Endothelial cell of umbilical vein (primary cell): ENCODE data around the gene CEP70.

Experiments
- EZH2 ChIP-seq: IDR thresholded peaks from 2 replicates; pipeline ENCODE4 v1.6.1; 2012; ENCODE audit warnings: borderline replicate concordance, low read depth, mild to moderate bottlenecking, moderate library complexity, low read length, inconsistent platforms; ENCODE audit not compliant: severe bottlenecking
- FOS ChIP-seq: IDR thresholded peaks from 2 replicates; pipeline ENCODE4 v1.6.1; 2011; ENCODE audit warnings: mild to moderate bottlenecking, low read length, moderate library complexity, borderline replicate concordance; ENCODE audit not compliant: insufficient read depth
- GATA2 ChIP-seq: IDR thresholded peaks from 2 replicates; pipeline ENCODE4 v1.7.0; 2011; ENCODE audit warnings: low read depth, mild to moderate bottlenecking, moderate library complexity, mixed read lengths, low read length; ENCODE audit not compliant: insufficient read length, insufficient read depth
- JUN ChIP-seq: IDR thresholded peaks from 2 replicates; pipeline ENCODE4 v1.6.1; 2011; ENCODE audit warnings: borderline replicate concordance, low read depth; ENCODE audit not compliant: insufficient read length, insufficient read depth
- MYC ChIP-seq: IDR thresholded peaks from one replicate; pipeline ENCODE4 v1.6.1; 2011; ENCODE audit warnings: mild to moderate bottlenecking, low read depth, low read length
- POLR2A ChIP-seq: IDR thresholded peaks from 2 replicates; pipeline ENCODE4 v1.6.1; 2012; ENCODE audit warnings: low read depth, mild to moderate bottlenecking, control low read depth, low read length
- POLR2AphosphoS5 ChIP-seq: IDR thresholded peaks from 2 replicates; pipeline ENCODE4 v1.6.1; 2012; ENCODE audit warnings: low read depth, mild to moderate bottlenecking, control low read depth, low read length, moderate library complexity; ENCODE audit not compliant: insufficient read depth
- TF ChIP-seq, protein P1 (sequence below), 2 donors: IDR thresholded peaks; 1 replicate in 1 of 2; 2 replicates in 1 of 2; pipeline ENCODE4 v1.5.1; 2011; ENCODE audit warnings: low read length in 2 of 2, mild to moderate bottlenecking in 2 of 2, moderate library complexity in 2 of 2, control low read depth in 1 of 2, inconsistent platforms in 1 of 2, low read depth in 1 of 2; ENCODE audit not compliant: insufficient read depth in 1 of 2; ENCODE audit errors: extremely low read depth in 1 of 2

DNA sequence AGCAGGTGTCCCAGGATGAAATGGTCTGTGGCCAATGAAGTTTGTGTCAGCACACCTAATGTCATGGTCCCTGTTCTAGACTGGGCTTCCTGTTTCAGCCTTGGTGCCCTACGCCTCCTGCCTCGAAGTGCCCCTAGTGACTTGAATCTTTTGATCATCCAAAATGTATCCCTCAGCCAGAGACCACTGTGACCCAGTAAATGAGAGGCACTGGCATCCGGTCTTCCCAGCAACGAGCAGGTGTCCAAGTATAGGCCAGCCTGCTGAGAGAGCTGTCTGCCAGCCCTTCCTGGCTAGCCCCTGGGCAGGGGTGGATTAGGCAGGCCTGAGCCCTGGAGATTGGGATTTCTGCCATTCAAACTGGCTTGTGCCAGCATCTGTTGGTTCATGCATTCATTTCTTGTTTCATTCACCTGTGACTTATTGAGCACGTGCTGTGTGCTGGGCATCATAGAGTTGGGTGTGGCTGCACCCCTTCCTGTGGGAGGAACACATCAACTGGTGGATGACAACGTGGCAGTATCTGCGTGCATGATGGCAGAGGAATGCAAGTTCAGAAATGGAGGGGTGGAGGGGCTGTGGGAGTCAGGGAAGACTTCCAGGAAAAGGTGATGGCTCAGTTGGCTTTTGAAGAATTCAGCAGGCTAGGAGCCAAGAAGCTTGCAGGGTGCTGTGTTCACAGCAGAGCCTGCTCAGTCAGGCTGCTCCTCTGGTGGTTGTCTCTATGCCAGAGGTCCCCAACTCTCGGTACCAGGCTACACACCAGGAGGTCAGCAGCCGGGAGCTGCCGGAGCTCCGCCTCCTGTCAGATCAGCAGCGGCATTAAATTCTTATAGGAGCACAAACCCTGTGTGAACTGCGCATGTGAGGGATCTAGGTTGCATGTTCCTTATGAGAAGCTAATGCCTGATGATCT, 138.0 kb downstream of the CEP70 start:
- no peak for TF ChIP-seq MYC
- no peak for TF ChIP-seq JUN
- TF ChIP-seq FOS = no peak
- TF ChIP-seq, protein P1, sequence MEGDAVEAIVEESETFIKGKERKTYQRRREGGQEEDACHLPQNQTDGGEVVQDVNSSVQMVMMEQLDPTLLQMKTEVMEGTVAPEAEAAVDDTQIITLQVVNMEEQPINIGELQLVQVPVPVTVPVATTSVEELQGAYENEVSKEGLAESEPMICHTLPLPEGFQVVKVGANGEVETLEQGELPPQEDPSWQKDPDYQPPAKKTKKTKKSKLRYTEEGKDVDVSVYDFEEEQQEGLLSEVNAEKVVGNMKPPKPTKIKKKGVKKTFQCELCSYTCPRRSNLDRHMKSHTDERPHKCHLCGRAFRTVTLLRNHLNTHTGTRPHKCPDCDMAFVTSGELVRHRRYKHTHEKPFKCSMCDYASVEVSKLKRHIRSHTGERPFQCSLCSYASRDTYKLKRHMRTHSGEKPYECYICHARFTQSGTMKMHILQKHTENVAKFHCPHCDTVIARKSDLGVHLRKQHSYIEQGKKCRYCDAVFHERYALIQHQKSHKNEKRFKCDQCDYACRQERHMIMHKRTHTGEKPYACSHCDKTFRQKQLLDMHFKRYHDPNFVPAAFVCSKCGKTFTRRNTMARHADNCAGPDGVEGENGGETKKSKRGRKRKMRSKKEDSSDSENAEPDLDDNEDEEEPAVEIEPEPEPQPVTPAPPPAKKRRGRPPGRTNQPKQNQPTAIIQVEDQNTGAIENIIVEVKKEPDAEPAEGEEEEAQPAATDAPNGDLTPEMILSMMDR (IDR thresholded peaks at IDR 0.05; ENCODE audit: extremely low read depth in 1 of 2, insufficient read depth in 1 of 2, low read depth in 1 of 2, low read length in 2 of 2) = no peak
- no peak for TF ChIP-seq POLR2A
- no peak for TF ChIP-seq EZH2
- TF ChIP-seq POLR2AphosphoS5 = no peak
- no peak for TF ChIP-seq GATA2
